SK-N-SH treated with all-trans-retinoic acid at 6 μM for 48 hours (cell line): ENCODE results near the gene INHBC.
A peak's percentile ranks its signal among the peaks of the same experiment; 100 is the strongest.

Source experiments
- ATAC-seq: fragments of 200-7000 bp; cut with Tn5 transposase; 3 replicates; pipeline ENCODE4 v1.9.1; 2020; ENCODE audit warnings: mild to moderate bottlenecking, moderate library complexity
- ARNTL ChIP-seq: fragments of 450-650 bp; formaldehyde crosslinking; IDR thresholded peaks from 2 replicates; pipeline ENCODE4 v1.5.0; 2020; ENCODE audit warnings: low read depth, mild to moderate bottlenecking, moderate library complexity, borderline replicate concordance
- CSDC2 ChIP-seq: fragments of 250-450 bp; sonication (Bioruptor Pico); IDR thresholded peaks from 2 replicates; pipeline ENCODE4 v1.5.0; 2020; ENCODE audit warnings: mild to moderate bottlenecking, moderate library complexity
- ESRRG ChIP-seq: fragments of 250-450 bp; sonication (Bioruptor Pico); IDR thresholded peaks from 2 replicates; pipeline ENCODE4 v1.6.1; 2021; ENCODE audit warnings: mild to moderate bottlenecking
- GLIS3 ChIP-seq: fragments of 250-450 bp; sonication (Bioruptor Pico); IDR thresholded peaks from 2 replicates; pipeline ENCODE4 v1.5.0; 2020; ENCODE audit warnings: mild to moderate bottlenecking, moderate library complexity
- ISL1 ChIP-seq: fragments of 250-450 bp; sonication (Bioruptor Pico); IDR thresholded peaks from 2 replicates; pipeline ENCODE4 v2.1.2; 2022; ENCODE audit warnings: mild to moderate bottlenecking, moderate library complexity
- OSR1 ChIP-seq: fragments of 250-450 bp; sonication (Bioruptor Pico); IDR thresholded peaks from 2 replicates; pipeline ENCODE4 v1.8.0; 2022; ENCODE audit warnings: moderate library complexity, mild to moderate bottlenecking, inconsistent platforms
- SNAI2 ChIP-seq: fragments of 250-450 bp; sonication (Bioruptor Pico); IDR thresholded peaks from 2 replicates; pipeline ENCODE4 v1.5.0; 2020; ENCODE audit warnings: mild to moderate bottlenecking, moderate library complexity
- TCF4 ChIP-seq: fragments of 250-450 bp; sonication (Bioruptor Pico); IDR thresholded peaks from 2 replicates; pipeline ENCODE4 v1.8.0; 2021; ENCODE audit warnings: mild to moderate bottlenecking, moderate library complexity, borderline replicate concordance
- TOX ChIP-seq: fragments of 250-450 bp; sonication (Bioruptor Pico); IDR thresholded peaks from 2 replicates; pipeline ENCODE4 v1.8.0; 2021; ENCODE audit warnings: mild to moderate bottlenecking, moderate library complexity, borderline replicate concordance
- ZC3H10 ChIP-seq: fragments of 250-450 bp; sonication (Bioruptor Pico); IDR thresholded peaks from 2 replicates; pipeline ENCODE4 v1.5.1; 2021; ENCODE audit warnings: mild to moderate bottlenecking, moderate library complexity
- ZFP30 ChIP-seq: fragments of 450-650 bp; formaldehyde crosslinking; IDR thresholded peaks from 2 replicates; pipeline ENCODE4 v1.5.0; 2022; ENCODE audit warnings: mild to moderate bottlenecking, moderate library complexity
- ZNF565 ChIP-seq: fragments of 450-650 bp; formaldehyde crosslinking; conservative IDR thresholded peaks from 2 replicates; pipeline ENCODE4 v1.5.0; 2020; ENCODE audit warnings: low read depth, mild to moderate bottlenecking, moderate library complexity
- ZNF70 ChIP-seq: fragments of 450-650 bp; formaldehyde crosslinking; IDR thresholded peaks from 2 replicates; pipeline ENCODE4 v1.5.0; 2020; ENCODE audit warnings: mild to moderate bottlenecking, moderate library complexity
- ZNF8 ChIP-seq: fragments of 450-650 bp; formaldehyde crosslinking; IDR thresholded peaks from 2 replicates; pipeline ENCODE4 v1.5.0; 2020; ENCODE audit warnings: mild to moderate bottlenecking, moderate library complexity
- TF ChIP-seq, protein P1 (sequence below): fragments of 250-450 bp; sonication (Bioruptor Pico); IDR thresholded peaks from 2 replicates; pipeline ENCODE4 v1.5.0; 2020; ENCODE audit warnings: mild to moderate bottlenecking, moderate library complexity
- TF ChIP-seq, protein P2 (sequence below): fragments of 250-450 bp; sonication (Bioruptor Pico); IDR thresholded peaks from 2 replicates; pipeline ENCODE4 v1.5.1; 2020; ENCODE audit warnings: low read depth, mild to moderate bottlenecking, moderate library complexity
- TF ChIP-seq, protein P3 (sequence below): fragments of 250-450 bp; sonication (Bioruptor Pico); IDR thresholded peaks from 2 replicates; pipeline ENCODE4 v1.5.1; 2021; ENCODE audit warnings: mild to moderate bottlenecking, moderate library complexity
- TF ChIP-seq, protein P4 (sequence below): fragments of 250-450 bp; sonication (Bioruptor Pico); IDR thresholded peaks from 2 replicates; pipeline ENCODE4 v1.8.0; 2020; ENCODE audit warnings: mild to moderate bottlenecking, moderate library complexity, borderline replicate concordance

Gene INHBC

GRCh38 chr12:57456145-57456700, 21.6 kb downstream of the INHBC start:
- TF ChIP-seq, protein P1, sequence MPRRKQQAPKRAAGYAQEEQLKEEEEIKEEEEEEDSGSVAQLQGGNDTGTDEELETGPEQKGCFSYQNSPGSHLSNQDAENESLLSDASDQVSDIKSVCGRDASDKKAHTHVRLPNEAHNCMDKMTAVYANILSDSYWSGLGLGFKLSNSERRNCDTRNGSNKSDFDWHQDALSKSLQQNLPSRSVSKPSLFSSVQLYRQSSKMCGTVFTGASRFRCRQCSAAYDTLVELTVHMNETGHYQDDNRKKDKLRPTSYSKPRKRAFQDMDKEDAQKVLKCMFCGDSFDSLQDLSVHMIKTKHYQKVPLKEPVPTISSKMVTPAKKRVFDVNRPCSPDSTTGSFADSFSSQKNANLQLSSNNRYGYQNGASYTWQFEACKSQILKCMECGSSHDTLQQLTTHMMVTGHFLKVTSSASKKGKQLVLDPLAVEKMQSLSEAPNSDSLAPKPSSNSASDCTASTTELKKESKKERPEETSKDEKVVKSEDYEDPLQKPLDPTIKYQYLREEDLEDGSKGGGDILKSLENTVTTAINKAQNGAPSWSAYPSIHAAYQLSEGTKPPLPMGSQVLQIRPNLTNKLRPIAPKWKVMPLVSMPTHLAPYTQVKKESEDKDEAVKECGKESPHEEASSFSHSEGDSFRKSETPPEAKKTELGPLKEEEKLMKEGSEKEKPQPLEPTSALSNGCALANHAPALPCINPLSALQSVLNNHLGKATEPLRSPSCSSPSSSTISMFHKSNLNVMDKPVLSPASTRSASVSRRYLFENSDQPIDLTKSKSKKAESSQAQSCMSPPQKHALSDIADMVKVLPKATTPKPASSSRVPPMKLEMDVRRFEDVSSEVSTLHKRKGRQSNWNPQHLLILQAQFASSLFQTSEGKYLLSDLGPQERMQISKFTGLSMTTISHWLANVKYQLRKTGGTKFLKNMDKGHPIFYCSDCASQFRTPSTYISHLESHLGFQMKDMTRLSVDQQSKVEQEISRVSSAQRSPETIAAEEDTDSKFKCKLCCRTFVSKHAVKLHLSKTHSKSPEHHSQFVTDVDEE (CRISPR knock-in tag) = no peak
- TF ChIP-seq TOX (CRISPR knock-in tag) = no peak
- TF ChIP-seq, protein P2, sequence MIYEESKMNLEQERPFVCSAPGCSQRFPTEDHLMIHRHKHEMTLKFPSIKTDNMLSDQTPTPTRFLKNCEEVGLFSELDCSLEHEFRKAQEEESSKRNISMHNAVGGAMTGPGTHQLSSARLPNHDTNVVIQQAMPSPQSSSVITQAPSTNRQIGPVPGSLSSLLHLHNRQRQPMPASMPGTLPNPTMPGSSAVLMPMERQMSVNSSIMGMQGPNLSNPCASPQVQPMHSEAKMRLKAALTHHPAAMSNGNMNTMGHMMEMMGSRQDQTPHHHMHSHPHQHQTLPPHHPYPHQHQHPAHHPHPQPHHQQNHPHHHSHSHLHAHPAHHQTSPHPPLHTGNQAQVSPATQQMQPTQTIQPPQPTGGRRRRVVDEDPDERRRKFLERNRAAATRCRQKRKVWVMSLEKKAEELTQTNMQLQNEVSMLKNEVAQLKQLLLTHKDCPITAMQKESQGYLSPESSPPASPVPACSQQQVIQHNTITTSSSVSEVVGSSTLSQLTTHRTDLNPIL (CRISPR knock-in tag) = no peak
- no peak for TF ChIP-seq CSDC2 (CRISPR knock-in tag)
- TF ChIP-seq ZC3H10 (CRISPR knock-in tag) = no peak
- no peak for TF ChIP-seq ZNF8 (CRISPR knock-in tag)
- TF ChIP-seq OSR1 (CRISPR knock-in tag) = no peak
- ATAC-seq = peak; percentile 34

GRCh38 chr12:57456737-57457490, 22.3 kb downstream of the INHBC start:
- TF ChIP-seq ZFP30 = no peak
- TF ChIP-seq SNAI2 (CRISPR knock-in tag) = no peak
- TF ChIP-seq ZNF565 = no peak
- TF ChIP-seq ZC3H10 (CRISPR knock-in tag) = no peak
- TF ChIP-seq TOX (CRISPR knock-in tag) = no peak
- no peak for TF ChIP-seq CSDC2 (CRISPR knock-in tag)
- no peak for TF ChIP-seq ZNF70 (CRISPR knock-in tag)
- no peak for ATAC-seq

GRCh38 chr12:57458665-57459054, 24.1 kb downstream of the INHBC start:
- ATAC-seq = no peak
- TF ChIP-seq ARNTL (CRISPR knock-in tag) (no peak), SNAI2 (CRISPR knock-in tag) (no peak), TCF4 (CRISPR knock-in tag) (no peak), ZNF8 (CRISPR knock-in tag) (no peak), ESRRG (no peak), ZNF70 (CRISPR knock-in tag) (no peak), OSR1 (CRISPR knock-in tag) (no peak), ISL1 (no peak)
- TF ChIP-seq, protein P1 (CRISPR knock-in tag) = no peak
- TF ChIP-seq, protein P2 (CRISPR knock-in tag) = no peak
- TF ChIP-seq, all 23 proteins: peak for 0

GRCh38 chr12:57459055-57459749, 24.6 kb downstream of the INHBC start:
- TF ChIP-seq ZC3H10 (CRISPR knock-in tag) (no peak), ZNF8 (CRISPR knock-in tag) (no peak), SNAI2 (CRISPR knock-in tag) (no peak), GLIS3 (no peak), TCF4 (CRISPR knock-in tag) (no peak)
- TF ChIP-seq, protein P2 (CRISPR knock-in tag) = no peak
- TF ChIP-seq, protein P3, sequence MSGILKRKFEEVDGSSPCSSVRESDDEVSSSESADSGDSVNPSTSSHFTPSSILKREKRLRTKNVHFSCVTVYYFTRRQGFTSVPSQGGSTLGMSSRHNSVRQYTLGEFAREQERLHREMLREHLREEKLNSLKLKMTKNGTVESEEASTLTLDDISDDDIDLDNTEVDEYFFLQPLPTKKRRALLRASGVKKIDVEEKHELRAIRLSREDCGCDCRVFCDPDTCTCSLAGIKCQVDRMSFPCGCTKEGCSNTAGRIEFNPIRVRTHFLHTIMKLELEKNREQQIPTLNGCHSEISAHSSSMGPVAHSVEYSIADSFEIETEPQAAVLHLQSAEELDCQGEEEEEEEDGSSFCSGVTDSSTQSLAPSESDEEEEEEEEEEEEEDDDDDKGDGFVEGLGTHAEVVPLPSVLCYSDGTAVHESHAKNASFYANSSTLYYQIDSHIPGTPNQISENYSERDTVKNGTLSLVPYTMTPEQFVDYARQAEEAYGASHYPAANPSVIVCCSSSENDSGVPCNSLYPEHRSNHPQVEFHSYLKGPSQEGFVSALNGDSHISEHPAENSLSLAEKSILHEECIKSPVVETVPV = no peak
- TF ChIP-seq, protein P4, sequence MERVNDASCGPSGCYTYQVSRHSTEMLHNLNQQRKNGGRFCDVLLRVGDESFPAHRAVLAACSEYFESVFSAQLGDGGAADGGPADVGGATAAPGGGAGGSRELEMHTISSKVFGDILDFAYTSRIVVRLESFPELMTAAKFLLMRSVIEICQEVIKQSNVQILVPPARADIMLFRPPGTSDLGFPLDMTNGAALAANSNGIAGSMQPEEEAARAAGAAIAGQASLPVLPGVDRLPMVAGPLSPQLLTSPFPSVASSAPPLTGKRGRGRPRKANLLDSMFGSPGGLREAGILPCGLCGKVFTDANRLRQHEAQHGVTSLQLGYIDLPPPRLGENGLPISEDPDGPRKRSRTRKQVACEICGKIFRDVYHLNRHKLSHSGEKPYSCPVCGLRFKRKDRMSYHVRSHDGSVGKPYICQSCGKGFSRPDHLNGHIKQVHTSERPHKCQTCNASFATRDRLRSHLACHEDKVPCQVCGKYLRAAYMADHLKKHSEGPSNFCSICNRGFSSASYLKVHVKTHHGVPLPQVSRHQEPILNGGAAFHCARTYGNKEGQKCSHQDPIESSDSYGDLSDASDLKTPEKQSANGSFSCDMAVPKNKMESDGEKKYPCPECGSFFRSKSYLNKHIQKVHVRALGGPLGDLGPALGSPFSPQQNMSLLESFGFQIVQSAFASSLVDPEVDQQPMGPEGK (CRISPR knock-in tag) = no peak
- ATAC-seq = peak; percentile 76
